Kidney tubule cell (primary cell): Measurements from ENCODE around the gene IFNA6.
"Not testable (repeated sequence)": the region's sequence is repeated elsewhere in the genome, so short reads cannot be mapped to it uniquely, and the experiment has no call there.

ENCODE experiments used
- DNase-seq: peaks from one replicate; pipeline ENCODE4 v3.0.0-alpha.2; 2018; ENCODE audit warnings: low spot score

IFNA6 gene

DNA sequence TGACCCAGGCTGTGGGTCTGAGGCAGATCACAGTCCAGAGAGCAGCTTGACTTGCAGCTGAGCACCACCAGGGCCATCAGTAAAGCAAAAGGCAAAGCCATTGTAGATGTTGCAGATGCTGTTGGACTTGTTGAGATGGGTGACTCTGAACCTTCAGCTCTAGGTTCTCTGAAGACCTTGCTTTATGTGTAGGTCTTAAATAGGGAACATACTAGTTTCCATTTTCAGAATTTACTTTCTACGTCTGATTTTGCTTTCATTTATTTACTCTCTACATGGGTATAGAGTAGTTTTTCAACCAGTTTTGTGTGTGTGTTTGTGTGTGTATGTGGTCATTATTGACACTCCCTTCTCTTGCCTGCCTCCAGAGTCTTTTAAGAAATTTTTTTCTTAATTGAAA is at the start of gene IFNA6:
TSS of gene IFNA6 (minus strand) at position 101 of the 400 bp plus-strand sequence. CDS start at position 101, 0 bp downstream.
- DNase-seq = no peak

DNA sequence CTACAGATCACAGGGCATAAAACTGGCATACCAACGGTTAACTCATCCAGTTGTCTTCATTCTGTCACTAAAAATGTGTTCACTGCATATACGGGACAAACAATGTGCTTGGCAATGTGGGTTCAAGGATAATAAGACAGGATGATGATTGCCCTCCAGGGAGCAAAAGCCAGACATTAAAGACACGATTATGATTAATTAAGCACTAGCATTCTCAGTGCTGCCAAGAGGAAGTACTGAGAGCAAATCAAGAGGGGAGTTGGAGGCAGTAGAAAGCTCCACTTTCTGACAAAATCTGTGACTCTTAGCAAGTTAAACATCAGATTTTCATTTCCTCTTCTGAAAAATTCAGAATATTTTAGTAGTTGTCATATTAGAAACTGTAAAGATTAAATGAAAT is 49.3 kb upstream of the IFNA6 start:
- no peak for DNase-seq

DNA sequence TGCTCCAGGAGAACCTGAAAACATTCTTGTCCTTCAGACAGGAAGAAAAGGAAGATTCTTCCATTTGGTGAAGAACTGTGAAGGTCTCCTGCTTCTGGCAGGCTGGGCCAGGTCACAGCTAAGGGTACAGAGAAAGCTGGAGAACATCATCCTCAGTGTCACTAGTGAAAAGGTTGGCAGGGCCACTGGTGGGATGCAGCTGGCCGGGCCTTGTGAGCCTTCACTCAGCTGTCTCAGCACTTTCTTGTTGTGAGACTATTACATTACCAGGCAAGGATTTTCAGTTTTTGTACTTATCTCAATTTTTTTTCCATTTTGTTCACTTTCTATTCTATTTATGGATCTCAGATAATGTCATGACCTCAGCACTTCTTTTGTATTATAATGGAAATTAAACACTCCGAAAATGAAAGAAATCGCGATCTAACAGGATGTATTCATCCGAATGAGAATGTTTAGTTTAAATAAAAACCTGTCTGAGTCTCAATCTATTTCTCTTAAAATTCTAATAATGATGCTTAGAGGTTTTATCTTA is 48.3 kb upstream of the IFNA6 start:
- no peak for DNase-seq

DNA sequence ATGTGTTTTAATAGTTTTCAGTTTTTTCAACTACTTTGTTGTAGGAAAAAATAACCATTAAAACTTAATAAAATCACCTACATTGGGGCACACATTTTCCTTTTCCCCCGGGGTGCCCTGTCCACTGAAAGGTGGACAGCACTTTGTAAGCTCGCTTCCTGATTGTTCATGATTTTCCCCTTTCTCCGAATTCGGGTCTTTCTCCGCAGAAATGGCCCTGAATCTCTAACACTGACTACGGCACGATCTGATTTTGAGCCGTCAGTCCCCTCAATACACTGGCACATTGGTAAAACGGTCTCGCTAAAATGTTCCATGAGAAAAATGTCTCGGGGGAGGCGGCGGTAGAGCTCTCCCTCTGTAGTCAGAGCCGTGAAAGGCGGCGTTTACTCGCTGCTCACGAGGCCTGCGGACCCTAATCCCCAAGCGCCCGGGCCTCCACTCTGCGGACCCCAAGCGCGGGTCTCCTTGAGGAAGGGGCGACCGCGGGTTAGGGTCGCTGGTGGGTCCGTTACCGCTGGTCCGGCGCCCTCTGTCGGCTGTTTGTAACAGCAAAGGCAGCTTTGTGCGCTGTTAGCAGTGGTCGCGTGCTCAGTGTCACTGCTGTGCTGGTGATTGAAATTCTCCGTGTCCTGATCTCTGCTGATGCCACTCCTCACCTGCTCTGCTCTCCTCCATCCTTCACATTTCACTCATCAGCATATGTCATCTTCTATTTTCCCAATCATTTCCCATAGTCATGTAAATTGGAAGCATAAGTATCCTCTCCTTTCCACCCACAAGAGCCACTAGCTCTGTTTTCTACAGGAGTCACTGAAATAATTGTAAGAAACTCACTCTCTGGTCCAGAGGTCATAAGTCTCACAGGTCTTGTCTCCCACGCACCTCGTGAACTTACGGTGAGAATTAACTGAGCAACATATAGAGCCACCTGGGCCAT is 45.4 kb upstream of the IFNA6 start:
- DNase-seq = peak; percentile 33

DNA sequence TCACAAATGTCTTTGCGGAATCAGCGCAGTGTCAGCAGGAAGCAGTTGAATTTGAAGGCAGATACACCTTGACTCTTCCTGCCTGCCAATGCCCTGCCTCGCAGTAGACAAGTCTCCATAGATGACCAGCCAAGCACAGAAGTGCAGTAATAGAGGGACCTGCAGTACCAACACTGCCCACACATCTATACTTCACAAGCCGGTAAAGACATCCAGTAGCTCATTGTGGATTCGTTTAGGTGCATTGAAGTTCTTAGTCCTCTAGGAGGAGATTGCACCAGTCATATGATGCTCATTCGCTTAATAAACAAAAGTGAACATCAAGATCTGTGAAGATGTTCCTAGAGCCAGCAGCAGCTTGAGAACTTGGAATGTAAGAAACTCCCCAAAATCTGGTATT is 41.6 kb upstream of the IFNA6 start:
- DNase-seq = peak; percentile 71

DNA sequence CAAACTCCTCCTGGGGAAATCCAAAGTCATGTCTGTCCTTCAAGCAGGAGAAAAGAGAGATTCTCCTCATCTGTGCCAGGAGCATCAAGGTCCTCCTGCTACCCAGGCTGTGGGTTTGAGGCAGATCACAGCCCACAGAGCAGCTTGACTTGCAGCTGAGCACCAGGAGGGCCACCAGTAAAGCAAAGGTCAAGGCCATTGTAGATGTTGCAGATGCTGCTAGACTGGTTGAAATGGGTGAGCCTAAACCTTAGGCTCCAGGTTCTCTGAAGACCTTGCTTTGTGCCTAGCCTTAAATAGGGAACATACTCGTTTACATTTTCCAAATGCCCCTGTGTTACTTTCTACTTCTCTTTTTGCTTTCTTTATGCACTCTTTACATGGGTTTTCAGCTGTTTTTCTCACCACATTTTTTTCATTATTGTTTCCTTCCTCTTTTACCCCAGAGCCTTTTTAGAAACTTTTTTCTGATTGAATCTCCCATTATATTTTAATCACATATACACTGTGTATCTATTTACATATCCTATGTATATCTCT is 34.5 kb upstream of the IFNA6 start, which contains the start of gene IFNA2:
TSS of gene IFNA2 (minus strand) at position 268 of the 540 bp plus-strand sequence. CDS start at position 199, 69 bp downstream.
- no peak for DNase-seq

DNA sequence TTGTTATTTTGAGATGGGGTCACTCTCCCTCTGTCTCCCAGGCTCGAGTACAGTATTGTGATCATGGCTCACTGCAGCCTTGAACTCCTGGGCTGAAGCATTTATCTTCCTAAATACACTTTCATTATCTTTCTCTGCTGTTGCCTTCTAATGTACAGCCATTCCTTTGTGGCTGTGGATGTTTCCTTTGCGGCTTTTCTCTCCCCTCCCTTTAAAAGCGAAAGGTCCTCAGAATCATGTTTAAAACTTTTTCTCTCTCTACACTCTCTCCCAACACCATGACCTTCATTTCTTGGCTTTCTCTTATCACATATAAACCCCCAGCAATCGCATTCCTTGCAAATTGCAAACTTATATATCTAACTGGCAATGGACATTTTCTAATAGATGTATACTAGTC is 32.9 kb upstream of the IFNA6 start:
- no peak for DNase-seq

DNA sequence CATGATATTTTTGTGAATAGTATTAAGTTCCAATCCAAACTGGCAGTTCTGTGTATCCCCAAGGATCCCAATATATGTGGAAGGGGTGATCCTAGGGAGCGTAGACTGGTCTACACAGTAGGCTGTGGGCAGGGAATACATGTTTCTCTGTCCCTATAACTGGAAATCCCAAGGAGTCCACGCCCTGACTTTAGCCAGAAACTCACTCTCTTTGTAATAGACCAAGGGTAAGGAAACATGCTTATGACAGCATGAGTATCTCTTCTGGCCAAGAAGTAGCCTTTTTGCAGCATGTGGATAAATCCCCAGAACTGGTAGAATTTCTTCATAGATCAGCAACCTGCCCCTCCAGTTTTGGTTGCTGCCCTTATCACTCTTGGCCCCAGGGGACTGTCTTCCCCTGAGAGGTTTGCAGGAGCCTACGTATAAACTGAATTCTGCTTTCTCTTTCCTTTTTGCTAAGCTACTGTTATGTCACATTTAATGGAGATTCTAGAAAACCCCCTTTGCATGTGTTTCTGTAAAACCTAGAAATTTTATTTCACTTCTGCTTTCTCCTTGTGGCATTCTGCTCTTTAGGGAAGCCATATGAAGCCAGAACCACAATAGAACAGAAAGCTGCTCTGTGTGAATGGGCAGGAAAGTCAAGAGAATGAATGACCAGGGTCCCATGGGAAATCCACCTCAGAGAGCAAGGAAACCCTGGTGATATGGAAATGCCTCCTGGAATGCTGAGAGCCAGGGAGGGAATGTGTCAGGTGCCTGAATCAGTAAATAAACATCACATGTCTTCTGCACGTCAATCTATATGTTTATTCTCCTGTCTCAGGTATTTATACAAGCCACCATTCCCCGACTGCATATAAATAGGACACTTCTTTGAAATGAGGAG is 31.0 kb upstream of the IFNA6 start:
- peak; percentile 11 for DNase-seq

DNA sequence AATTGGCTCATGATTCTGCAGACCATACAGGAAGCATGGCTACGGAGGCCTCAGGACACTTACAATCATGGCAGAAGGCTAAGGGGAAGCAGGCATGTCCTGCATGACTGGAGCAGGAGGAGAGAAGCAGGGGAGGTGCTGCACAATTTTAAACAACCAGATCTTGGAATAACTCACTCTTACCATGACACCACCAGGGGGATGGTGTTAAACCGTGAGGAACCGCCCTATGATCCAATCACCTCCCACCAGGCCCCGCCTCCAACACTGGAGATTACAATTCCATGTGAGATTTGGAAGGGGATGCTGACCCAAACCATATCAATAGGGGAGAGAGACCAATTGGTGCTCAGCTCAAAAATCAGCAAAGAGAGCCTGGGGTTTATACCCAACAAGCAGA is 20.8 kb upstream of the IFNA6 start:
- DNase-seq = not testable (repeated sequence)

DNA sequence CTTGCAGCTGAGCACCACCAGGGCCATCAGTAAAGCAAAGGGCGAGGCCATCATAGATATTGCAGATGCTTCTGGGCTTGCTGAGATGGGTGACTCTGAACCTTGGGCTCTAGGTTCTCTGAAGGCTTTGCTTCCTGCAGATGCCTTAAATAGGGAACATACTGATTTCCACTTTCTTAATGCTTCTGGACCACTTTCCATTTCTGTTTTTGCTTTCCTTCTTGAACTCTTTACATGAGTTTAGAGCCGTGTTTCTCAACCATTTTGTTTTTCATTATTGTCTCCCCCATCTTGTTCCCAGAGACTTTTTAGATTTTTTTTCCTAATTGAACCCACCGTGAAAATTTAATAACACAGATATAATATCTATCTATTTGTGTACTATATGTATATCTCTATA is 17.3 kb upstream of the IFNA6 start, which contains the start of gene IFNA13:
TSS of gene IFNA13 (minus strand) at position 101 of the 400 bp plus-strand sequence. CDS start at position 54, 47 bp downstream.
- DNase-seq = no peak

DNA sequence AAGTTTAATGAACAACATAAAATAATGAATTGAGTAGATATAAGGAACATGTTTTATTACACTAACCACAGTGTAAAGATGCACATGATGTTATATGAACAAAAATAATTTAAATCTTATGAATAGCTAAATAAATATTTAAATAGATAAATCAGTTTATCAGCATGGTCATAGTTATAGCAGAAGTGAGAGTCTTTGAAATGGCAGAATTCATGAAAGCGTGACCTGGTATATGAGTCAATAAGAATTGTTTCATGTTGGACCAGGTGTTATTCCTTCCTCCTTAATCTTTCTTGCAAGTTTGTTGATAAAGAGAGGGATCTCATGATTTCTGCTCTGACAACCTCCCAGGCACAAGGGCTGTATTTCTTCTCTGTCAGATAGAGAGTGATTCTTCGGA is 16.5 kb upstream of the IFNA6 start:
- not testable (repeated sequence) for DNase-seq

DNA sequence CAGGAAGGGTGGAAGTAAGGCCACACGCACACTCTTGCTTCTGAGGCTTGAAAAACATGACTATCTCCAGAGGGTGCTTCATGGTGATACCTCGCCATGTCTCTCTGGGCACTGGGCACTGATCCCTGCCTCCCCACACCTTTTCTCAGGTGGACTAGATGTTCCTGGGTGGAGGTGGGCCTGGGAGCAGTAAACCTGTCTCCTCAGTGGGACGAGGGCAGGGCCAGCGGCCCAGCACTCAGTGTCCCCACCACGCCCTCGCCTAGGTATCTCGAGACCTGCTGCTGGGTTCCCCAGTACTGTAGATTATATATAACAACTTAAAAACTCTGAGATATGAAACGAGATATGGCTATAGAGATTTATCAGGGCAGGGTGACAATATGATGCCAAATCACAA is 11.6 kb upstream of the IFNA6 start:
- no peak for DNase-seq

DNA sequence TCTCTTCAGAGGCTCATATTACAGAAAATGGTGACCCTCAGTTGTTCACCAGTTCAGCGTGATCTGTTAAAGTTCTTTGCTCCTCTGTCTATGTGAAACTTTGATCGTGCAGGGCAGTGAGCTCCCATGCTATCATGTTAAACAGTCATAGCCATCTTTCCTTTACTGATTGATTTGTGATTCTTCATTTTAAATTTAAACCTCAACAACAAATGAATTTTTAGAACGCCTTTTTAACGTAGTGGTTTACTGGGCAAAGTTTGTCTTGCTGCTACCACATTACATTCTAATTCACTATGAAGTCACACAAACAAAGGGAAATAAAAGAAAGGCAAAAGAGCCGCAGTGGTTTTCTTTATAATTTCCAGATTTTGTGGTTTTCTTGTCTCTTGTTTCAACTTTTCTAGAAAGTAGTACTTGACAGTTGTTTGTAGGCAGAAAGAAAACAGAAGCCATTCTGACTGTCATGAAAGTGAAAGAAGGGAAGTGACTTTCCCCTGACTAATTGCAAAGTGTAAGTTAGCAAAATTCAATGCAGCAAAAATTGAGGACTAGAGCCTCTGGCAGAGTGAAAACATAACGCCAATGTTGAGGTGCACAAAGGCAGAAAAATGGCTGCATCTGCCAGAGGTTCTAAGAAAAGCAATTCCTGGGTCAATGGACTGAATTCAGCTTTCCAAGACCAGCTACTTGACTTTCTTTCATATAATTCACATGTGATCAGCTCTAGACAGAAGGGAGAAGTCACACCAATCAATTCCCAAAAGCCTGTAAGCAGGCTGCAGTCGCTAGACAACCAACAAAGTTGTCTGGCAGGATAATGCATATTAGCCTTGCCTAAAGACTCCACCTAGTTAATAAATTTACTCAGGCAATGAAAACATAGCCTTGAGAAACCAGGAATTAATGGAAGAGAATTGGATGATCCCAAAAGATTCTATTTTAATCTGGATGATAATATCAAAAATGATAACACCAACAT is 7.1 kb upstream of the IFNA6 start:
- DNase-seq = no peak

DNA sequence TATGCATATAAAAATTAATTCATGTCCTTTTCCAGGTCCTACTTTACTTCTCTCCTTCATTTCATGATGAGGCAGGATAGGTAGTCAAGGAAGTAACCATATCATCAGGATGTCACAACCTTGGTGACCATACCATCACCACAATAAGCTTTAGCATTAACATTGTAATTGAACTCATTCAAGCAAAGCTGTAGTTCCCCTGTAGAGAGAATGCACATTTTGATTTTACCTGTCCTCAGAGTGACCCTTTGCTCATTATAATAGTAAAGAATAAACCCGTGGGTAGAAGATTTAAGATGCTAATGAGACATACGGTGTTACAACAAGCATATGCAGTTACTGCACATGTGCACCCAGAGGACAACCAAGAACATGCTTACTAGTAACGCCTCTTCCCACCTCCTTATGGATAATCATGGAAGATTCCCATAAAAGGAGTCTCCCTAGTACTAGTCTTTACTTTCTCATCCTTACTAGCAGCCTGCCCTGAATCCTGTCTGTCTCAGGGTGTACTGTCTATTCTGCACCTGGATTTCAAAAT is 2.2 kb downstream of the IFNA6 start:
- DNase-seq = no peak

DNA sequence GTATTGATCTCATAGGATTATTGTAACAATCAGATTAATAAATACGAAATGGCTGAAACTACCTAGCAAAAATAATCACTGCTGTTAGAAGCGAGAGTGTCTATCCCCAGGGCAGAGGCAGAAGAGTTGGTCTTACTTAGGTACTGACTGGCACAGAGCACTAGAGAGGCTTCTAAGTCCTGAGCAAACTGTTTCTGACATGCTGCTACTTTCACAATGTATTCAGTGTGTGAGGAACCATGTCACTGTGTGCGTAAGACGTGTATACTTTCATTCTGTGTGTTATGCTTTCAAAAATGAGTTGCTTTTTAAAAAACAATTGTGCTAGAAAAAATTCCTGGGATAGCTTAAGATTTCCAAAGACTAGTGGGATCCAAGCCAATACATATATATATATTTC is 10.0 kb downstream of the IFNA6 start:
- no peak for DNase-seq

DNA sequence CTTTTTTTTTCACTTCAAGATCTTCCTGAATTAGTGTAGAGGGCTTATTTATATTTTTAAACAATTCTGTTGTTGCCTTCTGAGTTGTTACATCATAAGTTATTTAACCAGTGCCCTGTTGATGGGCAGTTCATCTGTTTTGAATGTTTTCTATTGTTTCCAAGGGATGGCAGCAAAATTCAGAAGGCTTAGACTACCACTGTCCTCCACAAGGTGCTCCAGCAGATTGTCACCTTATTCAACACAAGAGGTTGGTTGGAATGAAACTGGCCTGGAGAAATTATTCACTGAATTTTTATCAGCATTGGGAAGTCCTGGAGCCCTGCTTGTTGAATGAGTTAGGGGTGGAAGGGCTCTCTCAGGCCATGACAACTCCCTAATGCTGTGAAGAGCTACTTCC is 14.2 kb downstream of the IFNA6 start:
- no peak for DNase-seq

DNA sequence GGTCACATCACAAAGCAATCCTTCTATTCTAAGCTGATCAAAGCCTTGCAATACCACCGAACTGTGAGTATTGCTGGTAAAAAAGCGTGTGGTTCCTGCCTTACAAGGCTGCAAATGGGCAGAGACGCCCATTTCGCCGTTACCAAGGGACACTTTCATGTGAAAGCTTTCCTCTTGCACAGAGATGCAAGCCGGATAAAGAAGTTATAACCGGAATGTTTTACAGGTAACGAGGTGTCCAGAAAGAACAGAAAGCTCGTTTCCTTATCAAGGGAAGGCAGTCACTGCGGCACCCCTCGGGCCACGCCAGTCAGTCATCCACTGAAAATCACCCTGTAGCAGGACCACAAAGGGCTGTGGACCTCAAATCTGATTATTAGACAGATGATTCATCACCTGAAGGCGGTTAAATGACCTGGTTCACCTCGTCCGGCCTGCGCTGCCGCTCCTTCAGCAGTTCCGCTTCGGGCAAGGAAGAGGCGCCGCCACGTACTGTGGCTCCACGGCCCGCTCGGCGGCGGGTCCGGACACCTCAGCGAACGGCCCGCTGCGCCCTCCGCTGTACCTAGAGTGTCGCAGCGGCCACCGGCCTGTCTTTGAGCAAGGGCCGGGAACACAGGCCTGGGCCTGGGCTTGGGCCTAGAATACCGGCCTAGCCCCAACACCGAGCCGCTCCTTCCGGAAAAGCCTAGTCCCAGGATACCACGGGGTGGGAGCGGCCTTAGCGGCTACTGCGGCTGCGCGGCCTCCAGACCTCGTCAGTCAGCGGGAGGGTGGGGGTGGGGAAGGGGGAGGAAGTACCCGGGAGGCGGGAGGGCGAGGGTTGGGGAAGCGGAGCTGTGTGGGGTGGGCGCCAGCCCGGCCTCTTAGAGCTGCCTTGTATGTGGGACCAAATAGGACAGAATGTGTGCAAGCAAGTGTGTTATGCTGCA is 15.7 kb downstream of the IFNA6 start, which contains the start of gene KLHL9:
TSS of gene KLHL9 (minus strand) at position 704 of the 932 bp plus-strand sequence. CDS start at position 159, 545 bp downstream.
- DNase-seq = peak; percentile 93

DNA sequence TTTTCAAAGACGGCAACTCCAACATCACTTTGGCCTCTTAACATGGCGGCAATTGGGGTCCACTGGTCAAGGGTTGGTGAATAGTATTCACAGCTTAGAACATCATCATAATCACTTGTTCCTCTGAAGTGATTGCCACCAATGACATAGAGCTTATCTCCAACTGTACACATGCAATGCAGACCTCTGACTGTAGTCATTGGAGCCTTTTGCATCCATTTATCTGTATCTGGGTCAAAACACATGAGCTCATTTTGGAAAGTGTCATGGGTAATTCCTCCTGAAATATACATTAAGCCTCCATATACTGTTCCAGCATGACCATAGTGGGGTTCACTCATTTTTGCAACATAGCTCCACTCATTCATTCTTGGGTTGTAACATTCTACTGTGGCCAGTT is 17.5 kb downstream of the IFNA6 start:
- DNase-seq = no peak
